Frontal cortex (tissue), 4 donors: ENCODE results near the gene ADRM1. TPM values are rescaled to one million over a fixed set of nuclear protein-coding genes. Genes with fewer than 3 reads are reported as not detected.

Experiments used
- DNase-seq, 2 donors: peaks; one replicate each; pipeline ENCODE4 v3.0.0; 2012; ENCODE audit warnings: low spot score in 2 of 2
- FAIRE-seq: peaks from 2 replicates; lab custom pipeline; 2012; peaks lifted over from hg19 to GRCh38; lab: Jason Lieb, UNC
- total RNA-seq: library from RNA; depleted of rRNA; stranded (reverse); fragments of >200 nt; gene quantifications from one replicate; pipeline ENCODE4 v1.2.3, GENCODE V29; 2014
- donor health status: control.
- donor health status: control.
- donor health status: control.

The ADRM1 gene
- total RNA-seq, 1 donor from 2014 or later: 41.2 TPM

DNA sequence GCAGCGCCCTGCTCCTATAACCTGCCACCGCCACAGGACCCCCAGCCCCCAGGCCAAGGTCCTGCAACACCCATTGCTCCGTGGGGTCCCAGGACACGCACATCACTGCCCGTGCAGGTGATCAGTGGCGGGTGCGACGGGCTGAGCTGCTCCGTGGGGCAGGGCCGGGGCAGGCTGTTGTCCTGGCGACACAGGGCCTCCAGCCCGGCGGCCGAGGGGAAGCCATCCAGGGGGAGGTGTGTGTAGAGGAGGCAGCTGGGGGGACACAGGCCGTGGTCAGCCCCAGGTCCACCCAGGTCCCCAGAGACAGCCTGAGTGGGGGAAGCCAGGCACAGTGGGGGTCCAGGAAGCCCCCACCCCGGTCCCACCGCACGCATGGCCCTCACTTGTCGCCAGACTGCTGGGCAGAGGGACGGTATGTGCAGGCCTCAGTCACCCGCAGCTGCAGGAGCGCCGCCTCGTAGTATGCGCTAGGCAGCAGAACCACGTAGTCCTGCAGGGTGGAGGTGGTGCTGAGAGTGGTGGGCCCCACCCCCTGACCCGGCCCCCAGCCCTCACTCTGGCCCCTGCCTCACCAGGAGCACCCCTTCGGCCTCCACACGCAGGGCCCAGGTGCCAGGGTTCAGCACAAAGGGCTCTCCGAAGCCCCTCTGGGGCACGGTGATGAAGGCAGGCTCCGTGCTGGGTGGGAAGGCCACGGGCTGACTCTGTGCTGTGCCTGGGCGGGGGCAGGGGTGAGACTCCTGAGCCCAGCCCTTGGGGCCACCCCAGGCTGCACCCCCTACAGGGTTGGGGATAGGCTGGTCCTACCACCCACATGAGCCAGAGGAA is 30.4 kb downstream of the ADRM1 start:
- FAIRE-seq: no peak
- DNase-seq: no peak

DNA sequence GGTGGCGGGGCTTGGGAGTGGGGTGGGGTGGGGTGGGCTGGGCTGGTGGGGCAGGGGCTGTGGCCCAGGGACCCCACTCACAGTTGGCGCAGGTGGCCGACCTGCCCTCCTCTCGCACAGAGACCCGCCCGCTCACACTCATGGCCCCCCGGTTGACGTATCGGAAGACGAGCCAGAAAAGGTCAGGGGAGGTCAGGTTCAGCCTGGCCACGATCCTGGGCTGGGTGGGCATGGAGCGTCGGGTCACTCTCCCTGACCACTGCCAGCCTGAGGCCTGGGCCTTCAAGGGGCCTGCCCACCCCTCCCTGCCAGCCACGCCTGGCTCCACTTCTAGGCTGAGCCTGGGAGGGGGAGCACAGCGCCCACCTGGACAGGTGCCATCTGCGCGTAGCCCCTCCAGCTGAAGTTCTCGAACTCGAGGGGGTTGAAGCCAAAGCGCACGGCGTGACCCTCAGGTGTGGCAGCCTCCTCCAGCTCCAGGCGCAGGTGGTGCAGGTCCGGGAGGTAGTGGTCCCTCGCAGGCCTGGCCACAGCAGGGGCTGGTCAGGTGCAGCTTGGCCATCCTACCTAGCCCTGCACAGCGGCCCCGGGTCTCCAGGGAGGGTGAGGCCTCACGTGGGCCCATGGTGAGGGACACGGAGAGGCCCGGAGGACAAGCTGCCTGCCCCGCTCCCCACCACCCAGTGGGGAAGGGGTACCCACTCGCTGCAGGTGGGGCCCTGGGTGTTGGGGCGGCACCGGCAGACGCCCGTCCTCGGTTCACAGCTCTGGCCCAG is 31.2 kb downstream of the ADRM1 start:
- DNase-seq (no peak), FAIRE-seq (no peak)

DNA sequence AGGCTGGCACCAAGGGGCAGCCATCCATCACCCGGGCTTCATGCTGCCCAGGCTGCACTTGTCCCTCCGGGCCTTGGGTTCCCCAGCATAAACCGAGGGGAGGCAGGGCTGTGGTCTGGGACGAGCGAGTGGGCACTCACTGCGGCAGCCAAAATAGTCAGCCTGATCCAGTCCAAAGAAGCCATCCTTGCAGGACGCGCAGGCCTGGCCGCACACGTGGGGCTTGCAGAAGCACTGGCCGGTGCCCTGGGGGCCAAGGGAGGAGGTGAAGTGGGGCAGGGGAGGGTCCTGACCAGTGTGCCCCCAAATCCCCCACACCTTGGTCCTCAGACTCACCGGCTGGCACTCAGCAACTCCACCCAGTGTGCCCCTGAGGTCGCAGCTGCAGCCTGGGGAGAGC is 32.1 kb downstream of the ADRM1 start:
- DNase-seq (no peak), FAIRE-seq (no peak)

DNA sequence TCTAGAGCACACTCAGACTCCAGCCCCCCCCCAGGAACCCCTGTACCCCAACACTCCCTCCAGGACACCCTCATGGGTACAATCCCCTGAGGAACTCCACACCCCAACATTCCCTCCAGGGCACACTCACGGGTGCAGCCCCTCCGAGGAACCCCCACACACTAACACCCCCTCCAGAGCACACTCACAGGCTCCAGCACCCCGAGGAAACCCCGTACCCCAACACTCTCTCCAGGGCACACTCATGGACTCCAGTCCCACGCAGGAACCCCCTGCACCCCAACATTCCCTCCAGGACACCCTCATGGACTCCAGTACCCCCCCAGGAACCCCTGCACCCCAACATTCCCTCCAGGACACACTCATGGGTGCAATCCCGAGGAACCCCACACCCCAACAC is 32.7 kb downstream of the ADRM1 start:
- no peak for DNase-seq
- no peak for FAIRE-seq

DNA sequence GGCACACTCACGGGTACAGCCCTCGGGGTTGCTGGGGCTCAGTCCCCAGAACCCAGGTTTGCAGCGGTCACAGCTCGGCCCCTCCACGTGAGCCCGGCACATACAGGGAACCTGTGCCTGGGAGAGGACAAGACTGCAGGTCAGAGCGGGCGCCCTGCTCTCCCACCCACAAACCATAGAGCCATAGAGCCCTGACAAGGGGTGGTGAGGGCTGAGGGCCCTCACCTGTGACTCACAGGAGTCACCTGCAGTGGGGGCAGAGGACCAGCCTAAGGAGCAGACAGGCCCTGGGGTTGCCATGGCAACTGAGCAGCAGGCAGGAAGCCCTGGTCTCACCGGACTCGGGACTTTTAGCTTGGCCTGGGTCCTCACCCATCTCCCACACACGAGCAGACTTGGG is 33.5 kb downstream of the ADRM1 start:
- FAIRE-seq: no peak

DNA sequence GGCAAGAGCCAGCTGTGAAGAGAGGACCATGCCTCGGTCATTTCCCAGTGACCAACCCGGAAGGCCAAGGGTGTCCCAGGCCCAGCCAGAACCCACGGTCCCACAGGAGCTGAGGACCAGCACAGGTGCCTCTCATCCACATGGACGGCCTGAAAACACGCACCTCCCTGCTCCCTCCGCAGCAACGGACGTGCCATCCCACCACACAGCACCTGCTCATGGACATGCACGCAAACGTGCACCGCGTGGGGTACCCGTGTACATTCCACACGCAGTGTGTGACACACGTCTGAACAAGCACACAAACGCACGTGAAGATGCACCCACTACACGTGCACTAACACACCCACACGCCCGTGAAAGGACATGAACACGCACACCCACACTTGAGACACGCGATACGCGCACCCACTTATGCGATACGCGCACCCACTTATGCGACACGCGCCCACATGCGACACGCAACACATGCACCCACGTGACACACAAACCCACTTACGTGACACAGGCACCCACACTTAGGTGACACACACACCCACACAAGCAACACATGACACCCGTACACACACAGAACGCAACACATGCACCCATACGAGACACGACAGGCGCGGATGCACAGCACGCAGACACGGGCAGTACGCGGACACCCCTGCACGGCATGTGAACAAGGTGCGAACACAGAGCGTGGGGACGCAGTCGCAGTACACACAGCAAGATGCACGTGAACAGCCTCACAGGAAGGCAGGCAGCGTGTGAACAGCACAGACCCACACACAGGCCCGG is 34.2 kb downstream of the ADRM1 start:
- no peak for FAIRE-seq
- no peak for DNase-seq

More for the DNA sequence above, 33.5 kb downstream of the ADRM1 start:
- DNase-seq: no peak

DNA sequence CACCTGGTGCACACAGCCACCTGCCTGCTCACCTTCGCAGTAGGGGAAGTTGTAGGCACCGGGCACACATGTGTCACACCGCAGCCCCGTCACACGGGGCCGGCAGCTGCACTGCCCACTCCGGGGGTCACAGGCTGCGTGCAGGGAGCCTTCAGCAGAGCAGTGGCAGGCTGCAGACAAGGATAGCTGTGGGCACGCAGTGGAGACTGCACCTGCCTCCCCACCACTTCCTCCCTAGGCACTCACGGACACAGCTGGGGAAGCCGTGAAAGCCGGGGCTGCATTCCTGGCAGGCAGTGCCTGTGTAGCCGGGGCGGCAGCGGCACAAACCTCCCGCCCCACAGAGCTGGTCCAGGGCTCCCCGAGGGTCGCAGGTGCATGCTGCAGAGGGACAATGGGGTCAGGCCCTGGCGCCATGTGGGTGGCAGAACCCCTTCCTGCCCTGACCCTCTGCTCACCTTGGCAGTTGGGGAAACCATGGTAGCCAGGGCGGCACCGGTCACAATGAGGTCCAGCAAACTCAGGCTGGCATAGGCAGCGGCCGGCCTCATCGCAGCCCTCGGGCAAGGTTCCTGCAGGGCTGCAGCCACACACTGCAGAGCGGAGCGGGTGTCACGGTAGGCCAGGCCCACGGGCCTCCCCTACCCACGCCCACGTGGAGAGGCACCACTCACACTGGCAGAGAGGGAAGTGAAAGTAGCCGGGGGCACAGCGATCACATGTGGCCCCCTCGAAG is 34.9 kb downstream of the ADRM1 start:
- no peak for DNase-seq
- no peak for FAIRE-seq

DNA sequence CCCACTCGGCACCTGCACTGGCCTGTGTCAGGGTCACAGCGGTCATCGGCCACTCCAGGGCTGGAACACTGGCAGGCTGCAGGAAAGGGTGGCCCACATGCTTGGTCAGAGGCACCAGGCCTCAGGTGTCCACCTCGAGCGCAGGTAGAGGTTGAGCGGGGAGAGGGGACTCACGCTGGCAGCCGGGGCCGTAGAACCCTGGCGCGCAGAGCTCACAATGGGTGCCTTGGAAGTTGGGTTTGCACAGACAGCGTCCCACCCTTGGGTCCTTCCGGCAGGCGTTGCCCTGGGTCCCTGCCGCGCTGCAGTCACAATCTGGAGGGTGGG is 35.5 kb downstream of the ADRM1 start:
- no peak for FAIRE-seq
- no peak for DNase-seq

DNA sequence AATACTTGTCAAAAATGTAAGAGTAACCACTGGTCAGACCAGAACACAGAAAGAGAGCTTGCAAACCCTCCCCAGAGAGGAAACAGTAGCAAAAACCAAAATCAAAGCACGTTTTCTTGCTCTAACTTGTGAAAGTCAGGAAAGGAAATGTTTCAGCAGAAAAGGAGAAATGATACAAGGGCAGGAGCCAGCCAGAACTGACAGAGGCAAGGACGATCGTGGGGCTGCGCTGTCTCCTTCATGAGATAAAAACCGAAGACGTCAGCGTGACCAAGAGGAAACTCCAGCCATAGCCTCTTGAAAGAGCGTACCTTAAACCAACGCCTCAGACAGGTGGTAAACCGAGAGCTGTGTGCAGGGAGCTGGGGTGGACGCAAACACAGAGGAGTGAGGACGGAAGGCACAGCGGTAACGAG is 36.9 kb downstream of the ADRM1 start:
- DNase-seq: no peak
- FAIRE-seq: no peak

DNA sequence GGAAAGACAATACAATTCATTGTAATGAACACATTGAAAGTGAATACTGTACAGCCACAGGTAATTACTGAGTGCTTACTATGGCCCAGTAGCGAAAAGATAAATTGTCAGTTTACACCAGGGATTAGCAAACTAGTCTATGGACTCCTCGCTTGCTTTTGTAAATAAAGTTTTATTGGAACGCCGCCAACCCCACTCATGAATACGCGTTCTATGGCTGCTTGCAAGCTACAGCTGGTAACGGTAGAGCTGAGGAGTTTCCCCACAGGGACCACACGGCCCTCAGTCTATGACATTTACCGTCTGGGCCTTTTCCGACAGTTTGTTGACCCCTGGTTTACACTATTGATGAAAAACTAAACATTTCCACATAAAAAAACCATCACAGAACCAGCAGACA is 40.1 kb downstream of the ADRM1 start:
- DNase-seq: no peak
- FAIRE-seq: no peak

DNA sequence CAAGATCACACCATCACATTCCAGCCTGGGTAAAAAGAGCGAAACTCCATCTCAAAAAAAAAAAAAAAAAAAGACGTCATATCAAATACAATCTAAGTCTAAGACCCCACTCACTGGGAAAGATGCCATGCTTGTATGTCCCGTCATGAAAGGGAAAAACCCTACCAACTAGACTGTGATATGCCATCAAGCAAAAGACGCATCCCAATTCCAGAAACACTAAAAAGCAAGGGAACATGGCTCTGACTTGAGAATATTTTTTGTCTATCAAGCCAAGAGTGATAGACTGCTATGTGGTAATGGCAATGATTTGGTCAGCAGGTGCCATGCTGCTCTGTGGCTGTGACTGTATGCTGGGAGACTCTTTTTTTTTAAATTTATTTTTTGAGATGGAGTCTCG is 41.3 kb downstream of the ADRM1 start:
- FAIRE-seq: no peak
- DNase-seq: no peak

DNA sequence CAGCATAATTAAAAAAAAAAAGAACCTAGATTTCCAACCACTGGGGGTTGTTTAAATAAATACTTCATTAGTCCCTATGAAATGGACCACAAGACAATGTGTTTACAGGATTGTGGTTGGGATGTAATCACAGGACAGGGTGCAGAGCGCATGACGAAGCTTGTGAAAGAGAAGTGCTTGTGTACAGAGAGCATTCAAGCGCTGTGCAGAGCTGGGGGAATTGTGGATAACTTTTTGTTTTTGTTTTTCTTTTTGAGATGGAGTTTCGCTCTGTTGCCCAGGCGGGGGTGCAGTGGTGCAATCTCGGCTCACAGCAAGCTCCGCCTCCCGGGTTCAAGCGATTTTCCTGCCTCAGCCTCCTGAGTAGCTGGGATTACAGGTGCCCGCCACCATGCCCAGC is 42.0 kb downstream of the ADRM1 start:
- no peak for FAIRE-seq
- no peak for DNase-seq

DNA sequence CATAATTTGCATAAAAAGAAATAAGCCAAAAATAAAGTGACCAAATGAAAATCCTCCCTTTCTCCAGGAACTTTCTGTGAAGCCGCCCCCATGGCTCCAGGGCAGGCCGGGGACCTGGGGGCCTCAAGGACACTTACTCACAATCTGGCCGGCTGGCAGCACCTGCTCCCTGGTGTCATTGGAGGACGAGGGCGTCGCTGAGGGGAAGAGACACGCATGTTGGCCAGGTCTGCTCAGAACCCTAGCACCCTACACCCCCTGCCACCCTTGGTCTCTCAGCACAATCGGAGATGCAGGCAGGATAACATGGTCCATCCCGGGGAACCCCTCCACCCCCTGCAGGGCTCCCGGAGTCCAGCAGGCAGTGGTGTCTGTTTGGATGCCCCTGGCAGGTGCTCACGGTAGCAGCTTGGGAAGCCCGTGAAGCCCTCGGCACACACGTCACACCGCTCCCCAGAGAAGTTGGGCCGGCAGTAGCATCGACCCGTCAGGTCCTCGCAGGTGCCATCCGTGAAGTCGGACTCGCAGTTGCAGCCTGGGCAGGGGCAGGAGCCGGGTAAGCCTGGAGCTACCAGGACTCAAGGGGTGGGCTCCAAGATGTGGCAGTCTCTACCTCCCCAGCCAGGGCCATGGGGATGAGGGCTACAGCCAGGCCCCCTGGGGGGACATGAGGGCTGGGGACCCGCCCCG is 43.0 kb downstream of the ADRM1 start:
- no peak for DNase-seq
- no peak for FAIRE-seq

DNA sequence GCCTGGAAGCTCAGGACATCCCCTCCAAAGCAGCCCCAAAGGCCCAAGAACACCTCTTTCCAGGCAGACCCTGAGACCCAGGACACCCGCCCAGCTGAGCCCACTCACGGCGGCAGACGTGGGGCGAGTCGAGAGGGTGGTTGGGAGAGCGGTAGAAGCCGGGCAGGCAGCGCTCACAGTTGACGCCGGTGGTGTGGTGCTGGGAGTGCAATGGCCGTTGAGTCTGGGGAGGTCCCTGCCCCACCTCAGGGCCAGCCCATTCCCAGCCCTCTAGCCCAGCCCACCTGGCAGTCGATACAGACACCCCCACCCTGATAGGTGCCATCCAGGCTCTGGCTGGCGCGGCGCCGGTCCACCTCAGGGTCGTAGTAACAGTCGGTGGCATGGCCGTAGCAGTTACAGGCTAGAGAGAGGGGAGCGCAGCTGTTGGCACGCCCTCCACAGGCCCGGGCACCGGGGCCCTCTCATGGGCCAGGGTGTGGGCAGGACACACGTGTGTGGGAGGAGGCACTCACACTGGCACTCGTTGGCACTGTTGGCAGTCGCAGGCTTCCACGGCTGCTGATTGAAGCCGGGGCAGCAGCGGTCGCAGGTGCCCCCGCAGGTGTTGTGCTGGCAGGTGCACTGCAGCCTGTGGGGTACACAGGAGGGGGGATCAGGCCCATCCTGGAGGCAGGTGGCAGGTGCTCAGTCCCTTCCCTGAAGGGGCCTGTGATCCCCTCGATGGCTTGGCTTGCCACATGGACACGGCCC is 43.8 kb downstream of the ADRM1 start:
- no peak for FAIRE-seq

DNA sequence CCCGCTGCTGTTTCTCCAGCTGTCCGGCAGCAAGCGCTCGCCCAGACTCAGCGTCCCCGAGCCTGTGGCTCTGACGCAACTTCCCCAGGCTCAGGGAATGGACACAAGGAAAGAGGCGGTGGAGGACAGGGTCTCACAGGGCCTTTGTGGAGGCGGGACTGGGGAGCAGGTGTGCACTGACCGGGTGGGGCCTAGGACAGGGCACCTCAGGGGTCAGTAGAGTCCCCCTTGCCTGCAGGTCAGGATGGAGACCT is 44.3 kb downstream of the ADRM1 start:
- DNase-seq (no peak), FAIRE-seq (no peak)

More for the DNA sequence above, 43.8 kb downstream of the ADRM1 start:
- DNase-seq: no peak

DNA sequence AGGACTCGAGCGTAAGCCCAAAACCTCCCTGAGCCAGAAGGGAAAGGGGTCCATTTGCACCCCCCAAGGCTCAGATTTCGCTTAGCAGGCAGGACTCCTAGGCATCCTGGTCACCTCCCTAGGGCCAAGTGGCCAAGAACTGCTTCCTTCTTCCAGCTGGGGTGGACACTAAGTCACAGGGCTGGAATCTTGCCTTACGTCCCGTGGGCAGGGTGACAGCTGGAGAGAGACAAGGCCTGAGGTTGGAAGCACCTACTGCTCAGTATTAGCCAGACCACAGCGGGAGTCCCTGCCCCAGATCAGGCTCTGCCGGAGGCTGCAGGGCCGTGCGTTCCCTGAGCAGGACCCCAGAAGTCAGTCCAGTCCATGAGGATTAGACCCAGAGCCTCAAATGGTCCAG is 44.6 kb downstream of the ADRM1 start:
- FAIRE-seq: no peak

DNA sequence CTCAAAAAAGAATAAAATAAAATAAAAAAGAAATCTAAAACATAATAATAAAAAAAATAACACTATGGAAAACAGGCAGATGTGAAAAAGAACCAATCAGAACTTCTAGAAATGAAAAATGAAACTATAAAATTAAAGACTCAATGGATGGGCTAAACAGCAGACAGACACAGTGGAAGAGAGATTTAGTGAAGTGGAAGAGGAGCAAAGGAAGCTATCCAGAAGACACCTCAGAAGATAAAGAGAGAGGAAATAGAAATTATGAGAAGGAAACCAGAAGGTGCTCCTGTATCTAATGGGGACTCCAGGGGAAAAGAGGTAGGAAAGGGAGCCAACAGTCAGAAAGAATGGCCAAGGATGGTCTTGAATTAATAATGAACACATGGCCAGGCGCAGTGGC is 45.8 kb downstream of the ADRM1 start:
- FAIRE-seq: no peak

More for the DNA sequence above, 44.6 kb downstream of the ADRM1 start:
- no peak for DNase-seq

DNA sequence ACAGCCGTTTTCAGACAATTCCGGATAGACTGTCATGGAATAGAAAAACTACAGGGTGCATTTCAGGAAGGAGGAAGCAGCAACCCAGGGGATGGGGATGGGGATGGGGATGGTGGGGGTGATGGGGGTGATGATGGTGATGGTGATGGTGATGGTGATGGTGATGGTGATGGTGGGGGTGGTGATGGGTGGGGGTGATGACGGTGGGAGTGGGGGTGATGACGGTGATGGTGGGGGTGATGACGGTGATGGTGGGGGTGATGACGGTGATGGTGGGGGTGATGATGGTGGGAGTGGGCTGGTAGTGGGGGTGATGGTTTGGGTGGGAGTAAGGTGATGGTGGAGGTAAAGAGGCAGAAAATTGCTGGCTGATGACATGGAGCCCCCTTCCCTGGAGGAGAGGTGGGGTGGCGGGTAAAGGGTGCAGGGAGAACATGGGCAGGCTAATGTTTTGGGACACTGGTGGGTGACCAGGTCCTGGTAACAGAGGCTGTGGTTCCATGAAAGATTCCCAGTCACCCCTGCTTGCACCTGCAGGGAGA is 46.8 kb downstream of the ADRM1 start:
- FAIRE-seq (no peak), DNase-seq (no peak)

More for the DNA sequence above, 45.8 kb downstream of the ADRM1 start:
- no peak for DNase-seq
